Liver (tissue), 3 donors: ENCODE data around the gene UBE3B.

Source experiments
- EGR1 ChIP-seq, 2 donors: IDR thresholded peaks; 2 replicates each; pipeline ENCODE4 v1.6.1; 2016 to 2018; ENCODE audit warnings: antibody characterized with exemption in 2 of 2, low read depth in 2 of 2
- FOXA2 ChIP-seq: IDR thresholded peaks from 2 replicates; pipeline ENCODE4 v1.6.1; 2016; ENCODE audit warnings: antibody characterized with exemption
- GABPA ChIP-seq, 2 donors: IDR thresholded peaks in 1 of 2; conservative IDR thresholded peaks in 1 of 2; 2 replicates each; pipeline ENCODE4 v1.6.1; 2016; ENCODE audit warnings: antibody characterized with exemption in 2 of 2, mild to moderate bottlenecking in 1 of 2, moderate library complexity in 1 of 2
- JUND ChIP-seq, 2 donors: IDR thresholded peaks; 2 replicates each; pipeline ENCODE4 v1.6.1; 2016; ENCODE audit warnings: antibody characterized with exemption in 2 of 2
- RAD21 ChIP-seq, 2 donors: IDR thresholded peaks; 2 replicates each; pipeline ENCODE4 v1.6.1; 2016; ENCODE audit warnings: antibody characterized with exemption in 2 of 2, mild to moderate bottlenecking in 2 of 2
- RXRA ChIP-seq, 2 donors: IDR thresholded peaks; 2 replicates each; pipeline ENCODE4 v1.6.1; 2017 to 2018; ENCODE audit warnings: antibody characterized with exemption in 2 of 2, mild to moderate bottlenecking in 1 of 2
- TAF1 ChIP-seq: conservative IDR thresholded peaks from 2 replicates; pipeline ENCODE4 v1.6.1; 2016; ENCODE audit warnings: antibody characterized with exemption, mild to moderate bottlenecking
- TF ChIP-seq, protein P1 (sequence below): fragments of 150-350 bp; IDR thresholded peaks from 2 replicates; pipeline ENCODE4 v1.5.1; 2017; ENCODE audit warnings: improper control_type of control experiment, low read depth, low read length; ENCODE audit not compliant: missing input control
- TF ChIP-seq, protein P2 (sequence below): IDR thresholded peaks from 2 replicates; pipeline ENCODE4 v1.6.1; 2016; ENCODE audit warnings: antibody characterized with exemption
- TF ChIP-seq, protein P3 (sequence below): IDR thresholded peaks from 2 replicates; pipeline ENCODE4 v1.6.1; 2016; ENCODE audit warnings: antibody characterized with exemption
- donor health status: healthy.
- donor health status: healthy.

GRCh38 chr12:109430244-109430643 is 47.2 kb upstream of the UBE3B start:
- TF ChIP-seq, protein P1, sequence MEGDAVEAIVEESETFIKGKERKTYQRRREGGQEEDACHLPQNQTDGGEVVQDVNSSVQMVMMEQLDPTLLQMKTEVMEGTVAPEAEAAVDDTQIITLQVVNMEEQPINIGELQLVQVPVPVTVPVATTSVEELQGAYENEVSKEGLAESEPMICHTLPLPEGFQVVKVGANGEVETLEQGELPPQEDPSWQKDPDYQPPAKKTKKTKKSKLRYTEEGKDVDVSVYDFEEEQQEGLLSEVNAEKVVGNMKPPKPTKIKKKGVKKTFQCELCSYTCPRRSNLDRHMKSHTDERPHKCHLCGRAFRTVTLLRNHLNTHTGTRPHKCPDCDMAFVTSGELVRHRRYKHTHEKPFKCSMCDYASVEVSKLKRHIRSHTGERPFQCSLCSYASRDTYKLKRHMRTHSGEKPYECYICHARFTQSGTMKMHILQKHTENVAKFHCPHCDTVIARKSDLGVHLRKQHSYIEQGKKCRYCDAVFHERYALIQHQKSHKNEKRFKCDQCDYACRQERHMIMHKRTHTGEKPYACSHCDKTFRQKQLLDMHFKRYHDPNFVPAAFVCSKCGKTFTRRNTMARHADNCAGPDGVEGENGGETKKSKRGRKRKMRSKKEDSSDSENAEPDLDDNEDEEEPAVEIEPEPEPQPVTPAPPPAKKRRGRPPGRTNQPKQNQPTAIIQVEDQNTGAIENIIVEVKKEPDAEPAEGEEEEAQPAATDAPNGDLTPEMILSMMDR, result no peak
- TF ChIP-seq EGR1 (IDR thresholded peaks at IDR 0.05; ENCODE audit: low read depth in 2 of 2) (no peak), TAF1 (no peak), JUND (IDR thresholded peaks at IDR 0.05) (no peak), RXRA (IDR thresholded peaks at IDR 0.05) (no peak), GABPA (IDR thresholded peaks at IDR 0.05 in 1 of 2, conservative IDR thresholded peaks at IDR 0.05 in 1 of 2) (no peak), RAD21 (IDR thresholded peaks at IDR 0.05) (no peak), FOXA2 (no peak)
- TF ChIP-seq, protein P2, sequence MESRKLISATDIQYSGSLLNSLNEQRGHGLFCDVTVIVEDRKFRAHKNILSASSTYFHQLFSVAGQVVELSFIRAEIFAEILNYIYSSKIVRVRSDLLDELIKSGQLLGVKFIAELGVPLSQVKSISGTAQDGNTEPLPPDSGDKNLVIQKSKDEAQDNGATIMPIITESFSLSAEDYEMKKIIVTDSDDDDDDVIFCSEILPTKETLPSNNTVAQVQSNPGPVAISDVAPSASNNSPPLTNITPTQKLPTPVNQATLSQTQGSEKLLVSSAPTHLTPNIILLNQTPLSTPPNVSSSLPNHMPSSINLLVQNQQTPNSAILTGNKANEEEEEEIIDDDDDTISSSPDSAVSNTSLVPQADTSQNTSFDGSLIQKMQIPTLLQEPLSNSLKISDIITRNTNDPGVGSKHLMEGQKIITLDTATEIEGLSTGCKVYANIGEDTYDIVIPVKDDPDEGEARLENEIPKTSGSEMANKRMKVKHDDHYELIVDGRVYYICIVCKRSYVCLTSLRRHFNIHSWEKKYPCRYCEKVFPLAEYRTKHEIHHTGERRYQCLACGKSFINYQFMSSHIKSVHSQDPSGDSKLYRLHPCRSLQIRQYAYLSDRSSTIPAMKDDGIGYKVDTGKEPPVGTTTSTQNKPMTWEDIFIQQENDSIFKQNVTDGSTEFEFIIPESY, result no peak
- TF ChIP-seq, protein P3, sequence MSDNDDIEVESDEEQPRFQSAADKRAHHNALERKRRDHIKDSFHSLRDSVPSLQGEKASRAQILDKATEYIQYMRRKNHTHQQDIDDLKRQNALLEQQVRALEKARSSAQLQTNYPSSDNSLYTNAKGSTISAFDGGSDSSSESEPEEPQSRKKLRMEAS, result no peak
